IMR-90 (cell line): ENCODE results near the gene CDKAL1. TPM values are rescaled to one million over a fixed set of nuclear protein-coding genes. Genes with fewer than 3 reads are reported as not detected.

Experiments used
- ATAC-seq: fragments of 200-7000 bp; cut with Tn5 transposase; 2 replicates; pipeline ENCODE4 v1.9.1; 2020; ENCODE audit warnings: low read depth, mild to moderate bottlenecking, moderate library complexity
- BruUV-seq: library from RNA; stranded (reverse); fragments of 400-500 nt; replicated peaks from 2 replicates; lab custom pipeline; 2021; lab: Mats Ljungman, UMichigan
- CTCF ChIA-PET: fragments of 300-600 bp; formaldehyde crosslinking; extraction: SDS; loops from one replicate; lab custom pipeline; 2021; ENCODE audit warnings: antibody characterized with exemption; lab: Yijun Ruan, JAX
- POLR2A ChIA-PET: fragments of 300-600 bp; sonication (Branson Sonifier 250); formaldehyde crosslinking; loops from one replicate; lab custom pipeline; 2022; ENCODE audit warnings: antibody characterized with exemption; ENCODE audit not compliant: unreplicated experiment; lab: Charles Lee
- DNase-seq: peaks from one replicate; pipeline ENCODE4 v3.0.0; 2013
- H2AFZ ChIP-seq: replicated peaks from 2 replicates; pipeline ENCODE3; 2013; ENCODE audit warnings: low read length, mild to moderate bottlenecking; ENCODE audit not compliant: poor library complexity
- H2AK5ac ChIP-seq: 2 replicates; pipeline ENCODE4 v1.6.1; 2013; ENCODE audit warnings: low read depth, low read length, inconsistent platforms
- H2AK9ac ChIP-seq: replicated peaks from 2 replicates; pipeline ENCODE3; 2013; ENCODE audit warnings: mild to moderate bottlenecking, low read depth, low read length, moderate library complexity; ENCODE audit not compliant: poor library complexity
- H2BK120ac ChIP-seq: 2 replicates; pipeline ENCODE4 v1.6.1; 2013; ENCODE audit warnings: low read depth, low read length, inconsistent platforms
- H2BK15ac ChIP-seq: 3 replicates; pipeline ENCODE4 v1.6.1; 2013; ENCODE audit warnings: low read depth, low read length, inconsistent platforms
- H2BK20ac ChIP-seq: 2 replicates; pipeline ENCODE4 v1.6.1; 2013; ENCODE audit warnings: low read depth, mild to moderate bottlenecking, inconsistent platforms, low read length, moderate library complexity
- H2BK5ac ChIP-seq: 2 replicates; pipeline ENCODE4 v1.6.1; 2013; ENCODE audit warnings: mild to moderate bottlenecking, low read depth, low read length, inconsistent platforms; ENCODE audit not compliant: poor library complexity, severe bottlenecking
- H3K14ac ChIP-seq: replicated peaks from 2 replicates; pipeline ENCODE4 v1.6.1; 2013; ENCODE audit warnings: low read depth, low read length, inconsistent platforms
- H3K18ac ChIP-seq: 2 replicates; pipeline ENCODE4 v1.6.1; 2013; ENCODE audit warnings: low read depth, low read length, control low read depth
- H3K23ac ChIP-seq: 2 replicates; pipeline ENCODE4 v1.6.1; 2013; ENCODE audit warnings: low read depth, low read length, inconsistent platforms
- H3K27ac ChIP-seq: 2 replicates; pipeline ENCODE4 v1.5.1; 2013; ENCODE audit warnings: mild to moderate bottlenecking, control low read depth, low read length; ENCODE audit not compliant: insufficient read depth
- H3K27me3 ChIP-seq: 2 replicates; pipeline ENCODE4 v1.6.1; 2013; ENCODE audit warnings: low read length; ENCODE audit not compliant: control insufficient read depth, insufficient read depth
- H3K36me3 ChIP-seq: 2 replicates; pipeline ENCODE4 v1.6.1; 2013; ENCODE audit warnings: low read length, mixed read lengths; ENCODE audit not compliant: control insufficient read depth, insufficient read depth
- H3K4ac ChIP-seq: 2 replicates; pipeline ENCODE4 v1.6.1; 2013; ENCODE audit warnings: low read depth, low read length, inconsistent platforms
- H3K4me1 ChIP-seq: 2 replicates; pipeline ENCODE4 v1.6.1; 2013; ENCODE audit warnings: low read length, mixed read lengths; ENCODE audit not compliant: control insufficient read depth, insufficient read depth
- H3K4me2 ChIP-seq: 2 replicates; pipeline ENCODE4 v1.6.1; 2013; ENCODE audit warnings: low read depth, mild to moderate bottlenecking, control low read depth, low read length, moderate library complexity
- H3K4me3 ChIP-seq: 2 replicates; pipeline ENCODE4 v1.5.1; 2013; ENCODE audit warnings: low read depth, mild to moderate bottlenecking, control low read depth, low read length, moderate library complexity; ENCODE audit not compliant: insufficient read depth
- H3K56ac ChIP-seq: 2 replicates; pipeline ENCODE4 v1.6.1; 2013; ENCODE audit warnings: low read length, inconsistent platforms; ENCODE audit not compliant: insufficient read depth; ENCODE audit errors: extremely low read depth
- H3K79me1 ChIP-seq, 2 experiments: 2 replicates each; pipeline ENCODE4 v1.6.1; 2013; ENCODE audit warnings: low read length in 2 of 2, inconsistent platforms in 1 of 2, low read depth in 1 of 2
- H3K9ac ChIP-seq: 2 replicates; pipeline ENCODE4 v1.6.1; 2013; ENCODE audit warnings: low read depth, low read length, control low read depth
- H3K9me1 ChIP-seq: 2 replicates; pipeline ENCODE4 v1.6.1; 2013; ENCODE audit warnings: low read length, inconsistent platforms; ENCODE audit not compliant: insufficient read depth
- H3K9me3 ChIP-seq: 2 replicates; pipeline ENCODE4 v1.6.1; 2013; ENCODE audit warnings: low read length; ENCODE audit not compliant: control insufficient read depth, insufficient read depth
- H4K20me1 ChIP-seq: 2 replicates; pipeline ENCODE4 v1.6.1; 2013; ENCODE audit warnings: low read length, inconsistent platforms; ENCODE audit not compliant: insufficient read depth
- H4K5ac ChIP-seq: 2 replicates; pipeline ENCODE4 v1.6.1; 2013; ENCODE audit warnings: mild to moderate bottlenecking, low read depth, low read length, control low read depth
- H4K8ac ChIP-seq, 2 experiments: 2 replicates each; pipeline ENCODE4 v1.6.1; 2013; ENCODE audit warnings: low read depth in 2 of 2, low read length in 2 of 2, control low read depth in 1 of 2, inconsistent platforms in 1 of 2
- H4K91ac ChIP-seq: 2 replicates; pipeline ENCODE4 v1.6.1; 2013; ENCODE audit warnings: low read depth, low read length, inconsistent platforms; ENCODE audit not compliant: insufficient read depth
- ELK1 ChIP-seq: fragments of 150-350 bp; IDR thresholded peaks from 2 replicates; pipeline ENCODE4 v1.6.1; 2016; ENCODE audit warnings: low read depth, mild to moderate bottlenecking, low read length, moderate library complexity, borderline replicate concordance
- RCOR1 ChIP-seq: IDR thresholded peaks from 2 replicates; pipeline ENCODE4 v1.6.1; 2012; ENCODE audit warnings: mild to moderate bottlenecking, low read length, improper control_type of control experiment; ENCODE audit not compliant: insufficient replicate concordance
- SMC3 ChIP-seq: fragments of 150-350 bp; IDR thresholded peaks from 2 replicates; pipeline ENCODE4 v1.6.1; 2016; ENCODE audit warnings: low read depth, mild to moderate bottlenecking, antibody characterized with exemption, low read length, moderate library complexity
- WGBS, 2 experiments: methylation state at CpG; one replicate each; pipeline versions ENCODE4 v1.1.5 to v1.1.7; 2013; ENCODE audit warnings: missing lambda C conversion rate in 2 of 2; ENCODE audit not compliant: insufficient read length in 1 of 2; ENCODE audit errors: extremely low coverage in 2 of 2; 5-methylcytosine and 5-hydroxymethylcytosine counted together
- dilution Hi-C: fragments of 300-500 bp; cut with HindIII; formaldehyde crosslinking; loops from one replicate; pipeline ENCODE4 v1.14.3; 2018; ENCODE audit warnings: low sequenced_read_pairs; ENCODE audit not compliant: unreplicated experiment
- in situ Hi-C: fragments of 300-500 bp; cut with MboI; formaldehyde crosslinking; loops from 3 replicates; pipeline ENCODE4 v1.14.3; 2019; ENCODE audit warnings: low sequenced_read_pairs, inconsistent platforms, mixed read lengths
- intact Hi-C: fragments of 100-400 bp; cut with micrococcal nuclease; formaldehyde crosslinking; loops from 2 replicates; pipeline ENCODE4 v1.10.0; 2022
- polyA plus RNA-seq, 3 experiments: library from polyadenylated mRNA; depleted of rRNA; stranded (reverse); fragments of >200 nt; gene quantifications; 2 replicates each; pipeline ENCODE4 v1.2.3, GENCODE V29; 2012; ENCODE audit warnings: low replicate concordance in 1 of 3
- total RNA-seq: library from RNA; depleted of rRNA; stranded (reverse); fragments of >200 nt; gene quantifications from 2 replicates; pipeline ENCODE4 v1.2.3, GENCODE V29; 2012

The CDKAL1 gene
- total and polyA plus RNA-seq, 2 of the 4 experiments (the other 2 are of a cell fraction): 3.7 to 13.1 TPM

DNA sequence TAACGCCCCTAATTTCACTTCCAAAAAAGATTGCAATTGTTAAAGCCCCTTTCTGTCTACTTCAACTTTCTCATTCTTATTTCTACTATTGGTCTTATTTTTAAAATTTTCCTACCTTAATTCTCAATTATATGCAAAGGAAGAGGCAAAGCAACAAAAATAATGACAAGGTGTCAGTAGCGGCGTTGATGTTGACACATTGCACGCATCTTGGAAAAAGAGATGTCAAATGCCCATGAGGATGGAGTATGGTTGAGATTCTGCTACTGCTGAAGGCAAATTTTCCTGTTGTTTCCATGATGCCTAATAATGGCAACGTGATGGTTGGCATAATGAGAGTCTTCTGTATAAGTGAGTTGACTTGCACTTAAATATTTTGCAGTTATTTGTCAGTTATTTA, 258.9 kb downstream of the CDKAL1 start:
- Histone ChIP-seq H4K91ac (no peak overlapping the region), H4K20me1 (no peaks in the 10 kb centered on the region), H3K27me3 (no peaks in the 10 kb centered on the region), H4K8ac (no peak overlapping the region), H2BK15ac (no peak overlapping the region), H2AK5ac (no peak overlapping the region), H3K4ac (no peak overlapping the region), H2AFZ (no peak overlapping the region), H2BK20ac (no peak overlapping the region), H3K27ac (no peak overlapping the region), H3K14ac (no peak overlapping the region), H3K4me3 (no peak overlapping the region), H3K36me3 (no peaks in the 10 kb centered on the region), H3K4me1 (no peaks in the 10 kb centered on the region; the same call in 1 of the 2 replicates), H3K23ac (no peak overlapping the region), H3K9ac (no peak overlapping the region), H3K79me1 (no peaks in the 10 kb centered on the region), H4K5ac (no peak overlapping the region), H2BK5ac (no peak overlapping the region), H3K4me2 (no peak overlapping the region), H3K9me1 (0 out of 2 replicates have a peak, but pooled peaks cover 3% of the 10 kb centered on the region), H3K56ac (no peak overlapping the region), H3K18ac (no peak overlapping the region), H3K9me3 (no peaks in the 10 kb centered on the region), H2BK120ac (no peak overlapping the region), H2AK9ac (no peak overlapping the region)
- ATAC-seq: no peak
- intact Hi-C loops (no loop called here), in situ Hi-C loops (no loop called here), dilution Hi-C loops (no loop called here)
- ChIA-PET CTCF (no interaction called here), POLR2A (no interaction called here)
- BruUV-seq: no TSS peak
- WGBS, 2 experiments: no CpG with 5 or more reads among the region's 5 CpGs
- TF ChIP-seq ELK1 (no peak), RCOR1 (no peak), SMC3 (no peak)
- no peak for DNase-seq
